Naive thymus-derived CD8-positive, alpha-beta T cell (primary cell): ENCODE data around the gene TECPR1. TPM values are rescaled to one million over a fixed set of nuclear protein-coding genes. Genes with fewer than 3 reads are reported as not detected.

Experiments
- ATAC-seq, 2 donors: fragments of 150-1000 bp; cut with Tn5 transposase in 1 of 2; sonication (Bioruptor Pico), chemical (Tn5 transposase) in 1 of 2; 1 replicate in 1 of 2; 2 replicates in 1 of 2; pipeline ENCODE4 v1.10.0; 2021; ENCODE audit warnings: mild to moderate bottlenecking in 2 of 2, moderate library complexity in 2 of 2
- POLR2A ChIA-PET: fragments of 350-600 bp; sonication (Branson Sonifier 250); formaldehyde crosslinking; loops from one replicate; lab custom pipeline; 2021; ENCODE audit warnings: antibody characterized with exemption; lab: Charles Lee
- DNase-seq, 10 donors: peaks; one replicate each; pipeline versions ENCODE4 v3.0.0 to v3.0.0-alpha.2; 2020 to 2022
- H3K27ac Mint-ChIP-seq, 10 donors: one replicate each; pipeline ENCODE4 v1.8.0; 2020 to 2022; ENCODE audit warnings: mild to moderate bottlenecking in 10 of 10, mixed read lengths in 10 of 10, moderate library complexity in 4 of 10, inconsistent platforms in 1 of 10
- H3K27me3 Mint-ChIP-seq, 5 donors: one replicate each; pipeline ENCODE4 v1.8.0; 2021 to 2022; ENCODE audit warnings: mixed read lengths in 5 of 5
- H3K36me3 Mint-ChIP-seq, 3 donors: one replicate each; pipeline ENCODE4 v1.8.0; 2020 to 2022; ENCODE audit warnings: mixed read lengths in 3 of 3, mild to moderate bottlenecking in 2 of 3, inconsistent platforms in 1 of 3
- H3K4me1 Mint-ChIP-seq, 4 donors: one replicate each; pipeline ENCODE4 v1.8.0; 2021 to 2022; ENCODE audit warnings: mixed read lengths in 4 of 4
- H3K4me3 Mint-ChIP-seq, 10 donors: one replicate each; pipeline ENCODE4 v1.8.0; 2020 to 2022; ENCODE audit warnings: mild to moderate bottlenecking in 10 of 10, mixed read lengths in 10 of 10, moderate library complexity in 6 of 10, inconsistent platforms in 1 of 10
- H3K9me3 Mint-ChIP-seq, 9 donors: one replicate each; pipeline ENCODE4 v1.8.0; 2020 to 2022; ENCODE audit warnings: mixed read lengths in 9 of 9, mild to moderate bottlenecking in 3 of 9, inconsistent platforms in 1 of 9, moderate library complexity in 1 of 9
- polyA plus RNA-seq, 3 donors: library from polyadenylated mRNA; unstranded; fragments of 300-500 nt; fragmentation: Illumina TruSeq; gene quantifications; one replicate each; pipeline ENCODE4 v1.2.3, GENCODE V29; 2021
- total RNA-seq, 8 experiments: library from RNA in 2 of 8; stranded (reverse) in 2 of 8; gene quantifications; one replicate each; pipeline ENCODE4 v1.2.3 and lab custom pipeline; 2021 to 2026

The TECPR1 gene
- total and polyA plus RNA-seq, 5 experiments from 2014 or later = 18.5 to 181 (median 40.2) TPM

DNA sequence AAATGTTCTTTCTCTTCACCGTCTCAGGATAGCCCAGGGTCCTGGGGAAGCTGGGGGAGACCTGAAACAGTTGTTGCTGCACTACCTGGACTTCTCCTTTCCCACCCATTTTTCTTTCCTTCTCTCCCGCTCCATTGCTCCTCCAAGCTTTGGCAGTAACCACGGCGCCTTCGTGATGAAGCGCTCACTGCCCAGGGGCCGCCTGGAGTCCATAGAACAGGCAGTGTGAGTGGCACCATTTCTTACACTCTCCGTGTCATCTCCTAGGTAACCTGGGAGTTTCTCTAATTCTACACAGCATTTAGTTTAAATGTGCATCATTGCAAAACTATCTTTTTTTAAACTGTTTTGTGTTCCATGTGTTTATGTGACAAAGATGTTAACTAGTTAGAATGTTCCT is 81.1 kb downstream of the TECPR1 start:
- Mint-ChIP-seq H3K27me3 (no peaks in the 10 kb centered on the region), H3K9me3 (no peaks in the 10 kb centered on the region), H3K4me1 (peaks cover 11 to 26% (median 15%) of the 10 kb centered on the region in 4 donors), H3K4me3 (no peak overlapping the region), H3K27ac (peak overlapping the region in 1 of 10 donors; percentile 78), H3K36me3 (peaks cover 0 to 54% (median 13%) of the 10 kb centered on the region in 3 donors)
- ATAC-seq (no peak), DNase-seq (no peak)
- POLR2A ChIA-PET = no interaction called here

DNA sequence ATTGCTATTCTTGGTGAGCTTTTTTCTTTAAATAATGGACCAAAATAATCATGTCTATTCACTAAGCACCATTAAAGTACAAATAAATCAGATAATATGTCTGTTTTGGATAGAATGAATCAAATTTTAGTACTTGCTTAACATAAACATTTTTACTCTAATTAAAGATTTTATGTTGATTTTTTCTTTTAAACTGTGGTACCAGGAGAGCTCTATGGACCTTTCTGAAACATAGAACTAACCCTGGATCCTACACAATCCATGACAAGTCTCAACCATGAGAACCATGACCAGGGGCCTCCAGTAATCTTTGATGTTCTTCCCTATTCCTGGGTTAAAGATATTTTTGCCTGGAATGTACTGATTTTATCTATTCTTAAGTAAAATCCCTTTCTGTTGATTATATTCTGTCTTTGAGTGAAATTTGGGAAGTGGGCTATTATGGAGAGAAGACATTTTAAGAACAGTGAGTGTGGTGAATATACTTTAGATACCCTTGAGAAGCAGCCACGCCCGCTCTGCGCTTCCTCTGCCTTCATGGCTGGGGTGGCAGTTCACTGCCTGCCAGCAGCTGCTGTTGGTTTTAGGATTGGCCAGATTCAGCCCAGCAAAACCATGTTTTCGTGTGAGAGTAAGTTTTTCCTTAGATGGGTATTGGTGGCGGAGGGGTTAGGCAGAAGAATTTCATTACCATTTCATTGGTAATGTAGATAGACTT is 83.0 kb downstream of the TECPR1 start:
- peaks cover 0 to 40% (median 13%) of the 10 kb centered on the region in 3 donors for H3K36me3 Mint-ChIP-seq
- H3K27me3 Mint-ChIP-seq = no peaks in the 10 kb centered on the region
- no peak for ATAC-seq
- DNase-seq = no peak
- H3K27ac Mint-ChIP-seq = peak overlapping the region in 2 of 10 donors; percentile 40 to 45
- no peak overlapping the region for H3K4me3 Mint-ChIP-seq
- peaks cover 11 to 34% (median 18%) of the 10 kb centered on the region in 4 donors for H3K4me1 Mint-ChIP-seq
- POLR2A ChIA-PET = interaction anchor here (1.1 to 2.8 kb wide), 4 partner anchors 33 to 147 kb away, joined by 7 to 11 read pairs (median 8); partner anchors contain the start of gene LMTK2
- no peaks in the 10 kb centered on the region for H3K9me3 Mint-ChIP-seq

- H3K27ac Mint-ChIP-seq = peak overlapping the region in 6 of 10 donors; percentile 14 to 84 (median 64)
- POLR2A ChIA-PET = interaction anchor here (1.1 to 2.8 kb wide), 4 partner anchors 34 to 147 kb away, joined by 7 to 11 read pairs (median 8); partner anchors contain the start of gene LMTK2
Observed at GRCh38 chr7:98168181-98168903, 83.7 kb downstream of the TECPR1 start.

GRCh38 chr7:98167653-98168052 is 84.4 kb downstream of the TECPR1 start:
- Mint-ChIP-seq H3K36me3 (peaks cover 0 to 39% (median 9%) of the 10 kb centered on the region in 3 donors), H3K4me1 (peaks cover 15 to 34% (median 18%) of the 10 kb centered on the region in 4 donors), H3K27ac (peak overlapping the region in 9 of 10 donors; percentile 12 to 79 (median 53)), H3K27me3 (no peaks in the 10 kb centered on the region), H3K9me3 (no peaks in the 10 kb centered on the region), H3K4me3 (no peak overlapping the region)
- ATAC-seq (no peak), DNase-seq (no peak)
- POLR2A ChIA-PET = interaction anchor here (1.6 to 2.8 kb wide), 3 partner anchors 62 to 146 kb away, joined by 8 to 11 read pairs (median 9); partner anchors contain the start of gene LMTK2

More at GRCh38 chr7:98168181-98168903, 83.7 kb downstream of the TECPR1 start:
- Mint-ChIP-seq H3K36me3 (peaks cover 0 to 38% (median 13%) of the 10 kb centered on the region in 3 donors), H3K4me3 (no peak overlapping the region), H3K4me1 (peaks cover 11 to 34% (median 18%) of the 10 kb centered on the region in 4 donors), H3K27me3 (no peaks in the 10 kb centered on the region), H3K9me3 (no peaks in the 10 kb centered on the region)
- DNase-seq (peak; percentile 32 to 83 (median 54)), ATAC-seq (peak; percentile 39 to 90)

DNA sequence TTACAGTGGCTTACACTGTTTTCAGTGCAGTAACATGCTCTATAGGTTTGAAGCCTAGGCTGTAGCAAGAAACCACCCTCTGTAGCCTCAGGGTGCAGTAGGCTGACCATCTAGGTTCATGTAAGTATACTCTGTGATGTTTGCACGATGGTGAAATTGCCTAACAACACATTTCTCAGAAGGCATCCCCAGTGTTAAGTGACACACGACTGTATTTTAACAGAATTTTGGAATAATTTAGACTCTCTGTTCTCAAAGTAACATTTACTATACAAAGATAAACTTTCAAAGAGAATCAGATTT is 85.4 kb downstream of the TECPR1 start:
- no peak overlapping the region for H3K27ac Mint-ChIP-seq
- no peak overlapping the region for H3K4me3 Mint-ChIP-seq
- POLR2A ChIA-PET = interaction anchor here (2.8 kb wide), 1 partner anchor 61 kb away, joined by 9 read pairs; the partner anchor contains the start of gene LMTK2
- DNase-seq (no peak), ATAC-seq (no peak)
- H3K4me1 Mint-ChIP-seq = peaks cover 16 to 34% (median 18%) of the 10 kb centered on the region in 4 donors
- peaks cover 0 to 30% (median 5%) of the 10 kb centered on the region in 3 donors for H3K36me3 Mint-ChIP-seq
- H3K27me3 Mint-ChIP-seq = no peaks in the 10 kb centered on the region
- H3K9me3 Mint-ChIP-seq = no peaks in the 10 kb centered on the region

- DNase-seq (peak; percentile 25 to 79 (median 54)), ATAC-seq (peak; percentile 76 to 87)
- Mint-ChIP-seq H3K4me3 (no peak overlapping the region), H3K27me3 (no peaks in the 10 kb centered on the region), H3K36me3 (peaks cover 0 to 28% (median 0%) of the 10 kb centered on the region in 3 donors), H3K27ac (peak overlapping the region in 2 of 10 donors; percentile 49 to 65), H3K9me3 (no peaks in the 10 kb centered on the region), H3K4me1 (peaks cover 16 to 34% (median 18%) of the 10 kb centered on the region in 4 donors)
- POLR2A ChIA-PET = interaction anchor here (0.7 to 2.8 kb wide), 2 partner anchors 60 kb away, joined by 3 to 9 read pairs; partner anchors contain the start of gene LMTK2
Observed at GRCh38 chr7:98165827-98166667, 86.0 kb downstream of the TECPR1 start.

Other genes with a start within 250 kb of the TECPR1 start
- gene LMTK2, start 145.4 kb downstream of the TECPR1 start, total RNA-seq = 10 to 100 TPM; 23.4 to 27.9 TPM
- gene LMTK2, start 145.4 kb downstream of the TECPR1 start, polyA plus RNA-seq = 1 to 10 TPM; 1.8 to 4.9 (median 3.1) TPM
- not detected for gene BHLHA15, start 40.8 kb downstream of the TECPR1 start, total RNA-seq
- gene BHLHA15, start 40.8 kb downstream of the TECPR1 start, polyA plus RNA-seq = under 1 TPM in 1 of 3 donors, not detected in 2; 0.47 TPM
- gene BRI3, start 29.5 kb upstream of the TECPR1 start, total RNA-seq = 10 to 100 TPM; 77.1 to 86.2 TPM
- 10 to 100 TPM; 15.1 to 18.8 (median 15.8) TPM for gene BRI3, start 29.5 kb upstream of the TECPR1 start, polyA plus RNA-seq
- under 1 TPM; 0.44 to 0.47 TPM for gene BAIAP2L1, start 148.9 kb upstream of the TECPR1 start, total RNA-seq
- under 1 TPM; 0.06 to 0.85 (median 0.34) TPM for gene BAIAP2L1, start 148.9 kb upstream of the TECPR1 start, polyA plus RNA-seq